Measurements from ENCODE around the gene SAG. TPM values are rescaled to one million over a fixed set of nuclear protein-coding genes. Genes with fewer than 3 reads are reported as not detected.

The SAG gene
- total RNA-seq, 1 experiment from 2014 or later: not detected

GRCh38 chr2:233288663-233289062, 19.0 kb upstream of the SAG start:
- DNase-seq (ENCODE audit: low read depth): peak; percentile 6

- DNase-seq (ENCODE audit: low read depth): no peak
These were observed 18.0 kb upstream of the SAG start for GRCh38 chr2:233289648-233290047.

- no peak for DNase-seq (ENCODE audit: low read depth)
These were observed 17.4 kb upstream of the SAG start for GRCh38 chr2:233290051-233290845.

GRCh38 chr2:233295891-233296290, 11.7 kb upstream of the SAG start:
- no peak for DNase-seq (ENCODE audit: low read depth)

GRCh38 chr2:233297076-233297475, 10.5 kb upstream of the SAG start:
- DNase-seq (ENCODE audit: low read depth): no peak

GRCh38 chr2:233300401-233300800, 7.2 kb upstream of the SAG start:
- no peak for DNase-seq (ENCODE audit: low read depth)

- DNase-seq (ENCODE audit: low read depth): no peak
These were observed 6.4 kb upstream of the SAG start for GRCh38 chr2:233301248-233301647.

GRCh38 chr2:233301811-233302210, 5.8 kb upstream of the SAG start:
- no peak for DNase-seq (ENCODE audit: low read depth)

- DNase-seq (ENCODE audit: low read depth): no peak
These were observed 4.4 kb upstream of the SAG start for GRCh38 chr2:233303252-233303651.

- no peak for DNase-seq (ENCODE audit: low read depth)
These were observed 3.8 kb downstream of the SAG start for GRCh38 chr2:233311241-233311926.

GRCh38 chr2:233312874-233313273, 5.3 kb downstream of the SAG start:
- no peak for DNase-seq (ENCODE audit: low read depth)

GRCh38 chr2:233314180-233314925, 6.7 kb downstream of the SAG start:
- no peak for DNase-seq (ENCODE audit: low read depth)

- DNase-seq (ENCODE audit: low read depth): no peak
These were observed 9.8 kb downstream of the SAG start for GRCh38 chr2:233317196-233317943.

GRCh38 chr2:233319256-233319655, 11.6 kb downstream of the SAG start:
- DNase-seq (ENCODE audit: low read depth): no peak

GRCh38 chr2:233320470-233320869, 12.9 kb downstream of the SAG start:
- DNase-seq (ENCODE audit: low read depth): no peak

- no peak for DNase-seq (ENCODE audit: low read depth)
These were observed 13.6 kb downstream of the SAG start for GRCh38 chr2:233321166-233321565.

- DNase-seq (ENCODE audit: low read depth): no peak
These were observed 16.2 kb downstream of the SAG start for GRCh38 chr2:233323851-233324250.

- no peak for DNase-seq (ENCODE audit: low read depth)
These were observed 17.6 kb downstream of the SAG start for GRCh38 chr2:233325256-233325655.

GRCh38 chr2:233325814-233326213, 18.2 kb downstream of the SAG start:
- no peak for DNase-seq (ENCODE audit: low read depth)

GRCh38 chr2:233326500-233326899, 18.9 kb downstream of the SAG start:
- no peak for DNase-seq (ENCODE audit: low read depth)

GRCh38 chr2:233328922-233329321, 21.3 kb downstream of the SAG start:
- no peak for DNase-seq (ENCODE audit: low read depth)

All from LHCN-M2 (cell line).